NCI-H2227 treated with DMSO at 0.1 percent for 48 hours (cell line): ENCODE data around the gene NTM.

Source experiments
- DNase-seq: peaks from one replicate; lab custom pipeline; 2025; lab: John Stamatoyannopoulos, UW

NTM gene

GRCh38 chr11:131734871-131735270 is 364.5 kb downstream of the NTM start:
- DNase-seq, result no peak

- no peak for DNase-seq
These were observed 366.9 kb downstream of the NTM start for GRCh38 chr11:131737357-131737756.

GRCh38 chr11:131739243-131739882 is 368.9 kb downstream of the NTM start:
- peak; percentile 62 for DNase-seq

- DNase-seq, result no peak
These were observed 374.4 kb downstream of the NTM start for GRCh38 chr11:131744847-131745246.

GRCh38 chr11:131745405-131745804 is 375.0 kb downstream of the NTM start:
- no peak for DNase-seq

GRCh38 chr11:131746201-131746600 is 375.8 kb downstream of the NTM start:
- DNase-seq, result no peak

- DNase-seq, result peak; percentile 68
These were observed 378.0 kb downstream of the NTM start for GRCh38 chr11:131748151-131749050.

GRCh38 chr11:131749101-131749500 is 378.7 kb downstream of the NTM start:
- DNase-seq, result no peak

GRCh38 chr11:131750152-131750551 is 379.7 kb downstream of the NTM start:
- DNase-seq, result no peak

GRCh38 chr11:131750692-131751091 is 380.3 kb downstream of the NTM start:
- no peak for DNase-seq

- DNase-seq, result no peak
These were observed 384.3 kb downstream of the NTM start for GRCh38 chr11:131754671-131755070.

GRCh38 chr11:131756479-131757110 is 386.2 kb downstream of the NTM start:
- no peak for DNase-seq

GRCh38 chr11:131758726-131759125 is 388.3 kb downstream of the NTM start:
- DNase-seq, result no peak

- no peak for DNase-seq
These were observed 388.7 kb downstream of the NTM start for GRCh38 chr11:131759140-131759539.

- no peak for DNase-seq
These were observed 390.0 kb downstream of the NTM start for GRCh38 chr11:131760091-131761061.

GRCh38 chr11:131762346-131763110 is 392.1 kb downstream of the NTM start:
- DNase-seq, result no peak

- no peak for DNase-seq
These were observed 392.9 kb downstream of the NTM start for GRCh38 chr11:131763193-131763890.

- DNase-seq, result no peak
These were observed 393.7 kb downstream of the NTM start for GRCh38 chr11:131764126-131764525.

GRCh38 chr11:131764649-131765048 is 394.2 kb downstream of the NTM start:
- no peak for DNase-seq

- no peak for DNase-seq
These were observed 396.2 kb downstream of the NTM start for GRCh38 chr11:131766637-131767036.
